CD4-positive, alpha-beta T cell treated with Interleukin-6 at 100 ng/mL for 8 hours (primary cell): ENCODE data around the gene GNLY.

Source experiments
- DNase-seq: peaks from one replicate; pipeline ENCODE4 v3.0.0-alpha.2; 2020; ENCODE audit warnings: mixed read lengths, low spot score

Gene GNLY

GRCh38 chr2:85745619-85746018 is 51.5 kb downstream of the GNLY start:
- no peak for DNase-seq

GRCh38 chr2:85746321-85747004 is 52.3 kb downstream of the GNLY start:
- no peak for DNase-seq

- no peak for DNase-seq
Observed at GRCh38 chr2:85747441-85747840, 53.3 kb downstream of the GNLY start.

- DNase-seq, result no peak
Observed at GRCh38 chr2:85748039-85748734, 54.0 kb downstream of the GNLY start.
